ENCODE measurements around the gene LEMD2.

DNA sequence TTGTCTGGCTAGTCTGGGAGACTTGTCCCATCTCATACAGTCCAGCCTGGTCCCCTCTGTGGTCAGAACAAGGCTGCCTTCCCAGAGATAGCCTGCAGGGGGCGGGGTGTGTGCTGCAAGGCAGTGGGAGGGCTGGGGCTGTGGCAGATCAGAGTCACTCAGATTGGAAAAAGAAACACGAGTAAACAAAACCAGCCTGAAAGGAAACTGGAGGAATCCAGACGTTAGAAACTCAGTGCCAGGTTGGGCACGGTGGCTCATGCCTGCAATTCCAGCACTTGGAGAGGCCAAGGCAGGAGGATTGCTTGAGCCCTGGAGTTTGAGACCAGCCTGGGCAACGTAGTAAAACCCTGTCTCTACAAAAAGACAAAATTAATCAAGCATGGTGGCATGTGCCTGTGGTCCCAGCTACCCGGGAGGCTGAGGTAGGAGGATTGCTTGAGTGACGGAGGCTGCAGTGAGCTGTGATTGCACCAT lies 20.2 kb downstream of the LEMD2 start:
- TF ChIP-seq CTCF (conservative IDR thresholded peaks at IDR 0.05 in 1 of 2, IDR thresholded peaks at IDR 0.05 in 1 of 2; ENCODE audit: extremely low read depth in 1 of 2, insufficient read depth in 1 of 2, low read depth in 1 of 2, low read length in 2 of 2) (peak; percentile 72 to 89), EZH2 (IDR thresholded peaks at IDR 0.05; ENCODE audit: borderline replicate concordance, low read length) (no peak)

All from mammary epithelial cell (primary cell).